Endothelial cell of umbilical vein (primary cell): ENCODE data around the gene NUDT5. TPM values are rescaled to one million over a fixed set of nuclear protein-coding genes. Genes with fewer than 3 reads are reported as not detected.

Experiments used
- BruUV-seq: library from RNA; stranded (reverse); fragments of 400-500 nt; replicated peaks from 2 replicates; lab custom pipeline; 2021; lab: Mats Ljungman, UMichigan
- CTCF ChIA-PET: fragments of 300-600, 350-600 bp; sonication (Branson Sonifier 250); formaldehyde crosslinking; loops from one replicate; lab custom pipeline; 2021; ENCODE audit warnings: antibody characterized with exemption, inconsistent platforms; lab: Charles Lee
- POLR2A ChIA-PET: fragments of 300-600, 350-600 bp; sonication (Branson Sonifier 250); formaldehyde crosslinking; loops from one replicate; lab custom pipeline; 2021; ENCODE audit warnings: antibody characterized with exemption, inconsistent platforms; lab: Charles Lee
- DNase-seq: peaks from one replicate; pipeline ENCODE4 v3.0.0-alpha.2; 2011; ENCODE audit warnings: low read depth, low spot score
- FAIRE-seq: peaks from 2 replicates; lab custom pipeline; 2011; peaks lifted over from hg19 to GRCh38; lab: Jason Lieb, UNC
- H2AFZ ChIP-seq: 2 replicates; pipeline ENCODE4 v1.6.0; 2012; ENCODE audit warnings: low read depth, low read length, control low read depth, inconsistent platforms
- H3K27ac ChIP-seq: 2 replicates; pipeline ENCODE4 v1.5.1; 2011; ENCODE audit warnings: low read depth, mild to moderate bottlenecking, control low read depth, low read length, moderate library complexity; ENCODE audit not compliant: insufficient read depth
- H3K27me3 ChIP-seq, 2 experiments: 2 replicates each; pipeline versions ENCODE4 v1.6.0 to v1.6.1; 2011; ENCODE audit warnings: low read length in 2 of 2, mixed read lengths in 1 of 2; ENCODE audit not compliant: control insufficient read depth in 2 of 2, insufficient read depth in 2 of 2
- H3K36me3 ChIP-seq, 2 experiments: 2 replicates in 1 of 2; 3 replicates in 1 of 2; pipeline ENCODE4 v1.5.1; 2011; ENCODE audit warnings: low read length in 2 of 2, mild to moderate bottlenecking in 1 of 2, moderate library complexity in 1 of 2; ENCODE audit not compliant: control insufficient read depth in 2 of 2, insufficient read depth in 2 of 2; ENCODE audit errors: extremely low read depth in 1 of 2
- H3K4me1 ChIP-seq: 3 replicates; pipeline ENCODE4 v1.5.1; 2011; ENCODE audit warnings: mild to moderate bottlenecking, low read length; ENCODE audit not compliant: control insufficient read depth, insufficient read depth; ENCODE audit errors: extremely low read depth
- H3K4me2 ChIP-seq: 2 replicates; pipeline ENCODE4 v1.6.1; 2011; ENCODE audit warnings: low read length, control low read depth, mixed read lengths; ENCODE audit not compliant: insufficient read depth
- H3K4me3 ChIP-seq, 3 experiments: fragments of 200-600 bp in 1 of 3; sonication (generic), shearing (Covaris generic) in 1 of 3; replicated peaks in 1 of 3; 2 replicates each; pipeline ENCODE4 v1.5.1; 2011 to 2016; ENCODE audit warnings: control low read depth in 3 of 3, low read length in 3 of 3, mild to moderate bottlenecking in 2 of 3, inconsistent platforms in 1 of 3, low read depth in 1 of 3, moderate library complexity in 1 of 3; ENCODE audit not compliant: insufficient read depth in 1 of 3
- H3K79me2 ChIP-seq: 2 replicates; pipeline ENCODE4 v1.6.0; 2012; ENCODE audit warnings: low read length, inconsistent platforms; ENCODE audit not compliant: control insufficient read depth, insufficient read depth
- H3K9ac ChIP-seq: replicated peaks from 2 replicates; pipeline ENCODE3; 2011; ENCODE audit warnings: low read length, control low read depth; ENCODE audit not compliant: insufficient read depth; ENCODE audit errors: extremely low read depth
- H3K9me1 ChIP-seq: replicated peaks from 3 replicates; pipeline ENCODE4 v1.6.0; 2011; ENCODE audit warnings: mild to moderate bottlenecking, low read length; ENCODE audit not compliant: control insufficient read depth, insufficient read depth; ENCODE audit errors: extremely low read depth
- H3K9me3 ChIP-seq: replicated peaks from 2 replicates; pipeline ENCODE4 v1.5.1; 2012; ENCODE audit warnings: low read length, inconsistent platforms; ENCODE audit not compliant: control insufficient read depth, insufficient read depth
- H4K20me1 ChIP-seq: replicated peaks from 2 replicates; pipeline ENCODE3; 2011; ENCODE audit warnings: mild to moderate bottlenecking, low read length; ENCODE audit not compliant: control insufficient read depth, insufficient read depth; ENCODE audit errors: extremely low read depth
- CTCF ChIP-seq, 2 donors: IDR thresholded peaks; 1 replicate in 1 of 2; 2 replicates in 1 of 2; pipeline ENCODE4 v1.5.1; 2011; ENCODE audit warnings: low read length in 2 of 2, mild to moderate bottlenecking in 2 of 2, moderate library complexity in 2 of 2, control low read depth in 1 of 2, inconsistent platforms in 1 of 2, low read depth in 1 of 2; ENCODE audit not compliant: insufficient read depth in 1 of 2; ENCODE audit errors: extremely low read depth in 1 of 2
- EZH2 ChIP-seq: IDR thresholded peaks from 2 replicates; pipeline ENCODE4 v1.6.1; 2012; ENCODE audit warnings: borderline replicate concordance, low read depth, mild to moderate bottlenecking, moderate library complexity, low read length, inconsistent platforms; ENCODE audit not compliant: severe bottlenecking
- FOS ChIP-seq: IDR thresholded peaks from 2 replicates; pipeline ENCODE4 v1.6.1; 2011; ENCODE audit warnings: mild to moderate bottlenecking, low read length, moderate library complexity, borderline replicate concordance; ENCODE audit not compliant: insufficient read depth
- GATA2 ChIP-seq: IDR thresholded peaks from 2 replicates; pipeline ENCODE4 v1.7.0; 2011; ENCODE audit warnings: low read depth, mild to moderate bottlenecking, moderate library complexity, mixed read lengths, low read length; ENCODE audit not compliant: insufficient read length, insufficient read depth
- JUN ChIP-seq: IDR thresholded peaks from 2 replicates; pipeline ENCODE4 v1.6.1; 2011; ENCODE audit warnings: borderline replicate concordance, low read depth; ENCODE audit not compliant: insufficient read length, insufficient read depth
- MYC ChIP-seq: IDR thresholded peaks from one replicate; pipeline ENCODE4 v1.6.1; 2011; ENCODE audit warnings: mild to moderate bottlenecking, low read depth, low read length
- POLR2A ChIP-seq: IDR thresholded peaks from 2 replicates; pipeline ENCODE4 v1.6.1; 2012; ENCODE audit warnings: low read depth, mild to moderate bottlenecking, control low read depth, low read length
- POLR2AphosphoS5 ChIP-seq: IDR thresholded peaks from 2 replicates; pipeline ENCODE4 v1.6.1; 2012; ENCODE audit warnings: low read depth, mild to moderate bottlenecking, control low read depth, low read length, moderate library complexity; ENCODE audit not compliant: insufficient read depth
- dilution Hi-C: fragments of 300-500 bp; cut with MboI; formaldehyde crosslinking; loops from one replicate; pipeline ENCODE4 v1.15.0; 2019; ENCODE audit warnings: low sequenced_read_pairs; ENCODE audit not compliant: extremely low pct_ligation_motif_present
- intact Hi-C: fragments of 100-400 bp; cut with micrococcal nuclease; formaldehyde crosslinking; loops from one replicate; pipeline ENCODE4 v1.10.0; 2022
- polyA plus RNA-seq, 4 experiments: library from polyadenylated mRNA; depleted of rRNA in 3 of 4; stranded (reverse) in 3 of 4; unstranded in 1 of 4; fragments of >200 nt; gene quantifications; 2 replicates each; pipeline versions ENCODE4 v1.2.1 to v1.2.3, GENCODE V29; 2011 to 2012; ENCODE audit warnings: missing spikeins in 1 of 4
- total RNA-seq: library from RNA; stranded (reverse); gene quantifications from 2 replicates; pipeline ENCODE4 v1.2.3, GENCODE V29; 2021
- TF ChIP-seq, protein P1 (sequence below): IDR thresholded peaks from 2 replicates; pipeline ENCODE4 v1.6.1; 2011; ENCODE audit not compliant: insufficient read depth, insufficient read length

The NUDT5 gene
- total and polyA plus RNA-seq, 2 donors (not counting 3 experiments of a cell fraction or from before 2014, with no cell fraction given) = 81.8 to 87.8 TPM

GRCh38 chr10:12160664-12161063 is 35.0 kb downstream of the NUDT5 start:
- Histone ChIP-seq H3K36me3 (peaks cover 9 to 16% of the 10 kb centered on the region in 2 experiments), H3K9ac (no peak overlapping the region), H3K27ac (no peak overlapping the region), H4K20me1 (no peaks in the 10 kb centered on the region), H3K4me1 (no peaks in the 10 kb centered on the region), H3K79me2 (no peaks in the 10 kb centered on the region), H3K9me1 (no peaks in the 10 kb centered on the region), H3K4me2 (no peak overlapping the region), H3K27me3 (no peaks in the 10 kb centered on the region), H3K4me3 (no peak overlapping the region), H3K9me3 (no peaks in the 10 kb centered on the region), H2AFZ (no peak overlapping the region)
- TF ChIP-seq POLR2AphosphoS5 (no peak), JUN (no peak), POLR2A (no peak), MYC (no peak), EZH2 (no peak), CTCF (IDR thresholded peaks at IDR 0.05; ENCODE audit: extremely low read depth in 1 of 2, insufficient read depth in 1 of 2, low read depth in 1 of 2, low read length in 2 of 2) (no peak), FOS (no peak), GATA2 (no peak)
- TF ChIP-seq, protein P1, sequence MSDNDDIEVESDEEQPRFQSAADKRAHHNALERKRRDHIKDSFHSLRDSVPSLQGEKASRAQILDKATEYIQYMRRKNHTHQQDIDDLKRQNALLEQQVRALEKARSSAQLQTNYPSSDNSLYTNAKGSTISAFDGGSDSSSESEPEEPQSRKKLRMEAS = no peak
- dilution Hi-C loops (no loop called here), intact Hi-C loops (no loop called here)
- ChIA-PET POLR2A (no interaction called here), CTCF (no interaction called here)
- DNase-seq (no peak), FAIRE-seq (no peak)
- BruUV-seq = no TSS peak
